Memory B cell (primary cell): ENCODE data around the gene MSI1.
A peak's percentile ranks its signal among the peaks of the same experiment; 100 is the strongest.

ENCODE experiments used
- ATAC-seq: fragments of 150-1000 bp; cut with Tn5 transposase; 2 replicates; pipeline ENCODE4 v1.10.0; 2021; ENCODE audit warnings: low read depth, mild to moderate bottlenecking, moderate library complexity
- DNase-seq, 2 donors: peaks; one replicate each; pipeline ENCODE4 v3.0.0; 2022; ENCODE audit warnings: low spot score in 2 of 2
- H3K27ac Mint-ChIP-seq: one replicate; pipeline ENCODE4 v1.8.0; 2022; ENCODE audit warnings: mild to moderate bottlenecking, moderate library complexity, mixed read lengths
- H3K27me3 Mint-ChIP-seq: one replicate; pipeline ENCODE4 v1.8.0; 2022; ENCODE audit warnings: mixed read lengths
- H3K36me3 Mint-ChIP-seq: one replicate; pipeline ENCODE4 v1.8.0; 2022; ENCODE audit warnings: mild to moderate bottlenecking, mixed read lengths
- H3K4me1 Mint-ChIP-seq: one replicate; pipeline ENCODE4 v1.8.0; 2022; ENCODE audit warnings: mixed read lengths
- H3K4me3 Mint-ChIP-seq: one replicate; pipeline ENCODE4 v1.8.0; 2022; ENCODE audit warnings: mild to moderate bottlenecking, moderate library complexity, mixed read lengths
- H3K9me3 Mint-ChIP-seq: one replicate; pipeline ENCODE4 v1.8.0; 2022; ENCODE audit warnings: mixed read lengths

MSI1 gene

DNA sequence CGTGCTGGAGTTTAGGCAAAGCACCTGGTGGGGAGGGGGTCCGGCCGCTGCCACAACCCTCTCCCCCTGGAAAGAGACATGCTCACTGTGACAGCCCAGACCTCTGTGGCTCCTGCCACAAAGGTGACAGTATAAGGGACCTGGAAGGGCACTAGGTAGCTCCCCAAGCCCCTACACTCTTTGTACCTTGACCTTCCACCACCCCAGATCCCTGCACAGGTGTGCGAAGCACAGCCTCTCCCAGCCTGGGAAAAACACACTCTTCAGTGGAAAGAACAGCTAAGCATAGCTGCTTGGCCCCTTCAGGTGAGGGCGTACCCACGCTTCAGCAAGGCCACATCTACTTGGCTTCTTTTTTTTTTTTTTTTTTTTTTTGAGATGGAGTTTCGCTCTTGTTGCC lies 36.4 kb downstream of the MSI1 start:
- Mint-ChIP-seq H3K4me3 (no peak overlapping the region), H3K27me3 (peaks cover 8% of the 10 kb centered on the region), H3K9me3 (peaks cover 6% of the 10 kb centered on the region), H3K4me1 (no peaks in the 10 kb centered on the region), H3K27ac (no peak overlapping the region), H3K36me3 (peaks cover 2% of the 10 kb centered on the region)
- ATAC-seq (no peak), DNase-seq (no peak)

GRCh38 chr12:120332041-120332440 lies 36.9 kb downstream of the MSI1 start:
- H3K36me3 Mint-ChIP-seq, result no peaks in the 10 kb centered on the region

GRCh38 chr12:120331390-120331789 lies 37.6 kb downstream of the MSI1 start:
- Mint-ChIP-seq H3K36me3 (no peaks in the 10 kb centered on the region), H3K27ac (no peak overlapping the region), H3K4me1 (no peaks in the 10 kb centered on the region), H3K4me3 (no peak overlapping the region), H3K9me3 (peaks cover 4% of the 10 kb centered on the region), H3K27me3 (peaks cover 8% of the 10 kb centered on the region)
- ATAC-seq (no peak), DNase-seq (no peak)

More at GRCh38 chr12:120332041-120332440, 36.9 kb downstream of the MSI1 start:
- peaks cover 4% of the 10 kb centered on the region for H3K9me3 Mint-ChIP-seq
- H3K27me3 Mint-ChIP-seq, result peaks cover 8% of the 10 kb centered on the region
- no peak for ATAC-seq
- no peaks in the 10 kb centered on the region for H3K4me1 Mint-ChIP-seq
- H3K27ac Mint-ChIP-seq, result no peak overlapping the region
- no peak overlapping the region for H3K4me3 Mint-ChIP-seq
- no peak for DNase-seq

- ATAC-seq, result no peak
- no peak overlapping the region for H3K4me3 Mint-ChIP-seq
- peaks cover 8% of the 10 kb centered on the region for H3K27me3 Mint-ChIP-seq
- H3K27ac Mint-ChIP-seq, result no peak overlapping the region
- H3K4me1 Mint-ChIP-seq, result peaks cover 7% of the 10 kb centered on the region
- no peaks in the 10 kb centered on the region for H3K9me3 Mint-ChIP-seq
- H3K36me3 Mint-ChIP-seq, result no peaks in the 10 kb centered on the region
- DNase-seq, result no peak
Measured at GRCh38 chr12:120328228-120328627, 40.7 kb downstream of the MSI1 start.

GRCh38 chr12:120327593-120327992 lies 41.4 kb downstream of the MSI1 start, which contains the start of gene PLA2G1B:
Gene PLA2G1B (minus strand): TSS chr12:120327779. CDS start chr12:120327753, 26 bp downstream.
- Mint-ChIP-seq H3K36me3 (no peaks in the 10 kb centered on the region), H3K9me3 (no peaks in the 10 kb centered on the region), H3K27ac (no peak within 1 kb of the TSS), H3K4me1 (peaks cover 7% of the 10 kb centered on the region), H3K4me3 (no peak within 1 kb of the TSS), H3K27me3 (peaks cover 8% of the 10 kb centered on the region)
- no peak for DNase-seq
- no peak for ATAC-seq

DNA sequence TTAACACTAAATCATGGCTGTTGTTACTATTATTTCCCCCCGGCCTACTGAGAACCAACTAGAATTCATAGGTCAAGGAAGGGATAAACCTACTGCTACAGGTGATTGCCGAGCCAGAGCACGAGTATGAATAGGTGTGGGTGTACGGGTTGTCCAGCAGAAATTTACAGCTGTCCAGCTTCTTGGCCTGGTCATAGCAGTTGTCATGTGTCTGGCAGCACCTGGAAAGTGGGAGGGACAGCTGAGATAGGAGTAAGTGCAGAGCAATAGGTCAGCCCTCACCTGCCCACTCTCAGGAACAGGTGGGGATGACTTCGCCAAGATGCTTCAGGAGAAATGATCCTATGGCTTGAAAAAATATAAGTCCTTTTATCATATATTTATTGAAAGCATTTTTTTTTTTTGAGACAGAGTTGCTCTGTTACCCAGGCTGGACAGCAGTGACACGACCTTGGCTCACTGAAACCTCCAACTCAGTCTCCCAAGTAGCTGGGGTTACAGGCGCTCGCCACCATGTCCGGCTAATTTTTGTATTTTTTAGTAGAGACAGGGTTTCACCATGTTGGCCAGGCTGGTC lies 44.0 kb downstream of the MSI1 start:
- no peak overlapping the region for H3K27ac Mint-ChIP-seq
- no peak for ATAC-seq

GRCh38 chr12:120323772-120324171 lies 45.2 kb downstream of the MSI1 start:
- no peaks in the 10 kb centered on the region for H3K36me3 Mint-ChIP-seq
- DNase-seq, result no peak
- no peaks in the 10 kb centered on the region for H3K27me3 Mint-ChIP-seq
- H3K4me3 Mint-ChIP-seq, result no peak overlapping the region
- no peak for ATAC-seq
- peaks cover 7% of the 10 kb centered on the region for H3K4me1 Mint-ChIP-seq
- no peak overlapping the region for H3K27ac Mint-ChIP-seq
- H3K9me3 Mint-ChIP-seq, result no peaks in the 10 kb centered on the region

More for the DNA sequence above, 44.0 kb downstream of the MSI1 start:
- no peak overlapping the region for H3K4me3 Mint-ChIP-seq
- no peaks in the 10 kb centered on the region for H3K9me3 Mint-ChIP-seq
- peaks cover 1% of the 10 kb centered on the region for H3K27me3 Mint-ChIP-seq
- H3K4me1 Mint-ChIP-seq, result peaks cover 7% of the 10 kb centered on the region
- DNase-seq, result no peak
- no peaks in the 10 kb centered on the region for H3K36me3 Mint-ChIP-seq

DNA sequence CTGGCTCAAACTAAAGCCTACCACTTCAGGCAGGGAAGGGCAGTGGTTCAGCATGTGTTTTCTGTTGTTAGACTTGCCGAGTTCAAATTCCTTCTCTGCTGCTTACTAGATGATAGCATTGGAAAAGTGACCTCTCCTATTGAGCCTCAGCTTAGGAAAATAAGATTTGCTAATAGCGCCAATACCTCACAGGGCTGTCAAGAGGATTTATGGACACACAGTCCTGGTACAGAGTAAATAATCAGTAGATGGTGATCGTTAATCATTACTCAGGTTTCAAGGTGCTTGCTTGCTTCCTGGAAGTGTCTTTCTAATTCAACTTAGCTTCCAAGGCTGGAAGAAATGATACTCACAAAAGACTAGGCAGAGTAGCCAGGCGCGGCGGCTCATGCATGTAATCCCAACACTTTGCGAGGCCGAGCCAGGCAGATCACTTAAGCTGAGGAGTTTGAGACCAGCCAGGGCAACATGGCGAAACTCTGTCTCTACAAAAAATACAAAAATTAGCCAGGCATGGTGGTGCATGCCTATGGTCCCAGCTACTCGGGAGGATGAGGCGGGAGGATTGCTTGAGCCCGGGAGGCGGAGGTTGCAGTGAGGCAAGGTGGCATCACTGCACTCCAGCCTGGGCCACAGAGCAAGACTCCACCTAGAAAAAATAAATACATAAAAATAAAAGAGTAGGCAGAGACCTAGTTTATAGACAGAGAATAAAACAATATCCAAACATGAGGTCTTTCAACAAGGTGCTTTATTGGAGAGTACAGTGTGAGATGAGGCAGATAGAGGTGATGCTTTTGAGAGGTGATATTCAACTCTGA lies 47.4 kb downstream of the MSI1 start:
- DNase-seq (no peak), ATAC-seq (no peak)
- no peaks in the 10 kb centered on the region for H3K9me3 Mint-ChIP-seq
- peaks cover 15% of the 10 kb centered on the region for H3K4me1 Mint-ChIP-seq
- H3K4me3 Mint-ChIP-seq, result no peak overlapping the region
- no peaks in the 10 kb centered on the region for H3K27me3 Mint-ChIP-seq
- H3K27ac Mint-ChIP-seq, result no peak overlapping the region
- no peaks in the 10 kb centered on the region for H3K36me3 Mint-ChIP-seq

GRCh38 chr12:120317224-120318105 lies 51.5 kb downstream of the MSI1 start:
- Mint-ChIP-seq H3K36me3 (no peaks in the 10 kb centered on the region), H3K27ac (peak overlapping the region; percentile 94), H3K4me3 (peak overlapping the region; percentile 90), H3K9me3 (no peaks in the 10 kb centered on the region), H3K27me3 (no peaks in the 10 kb centered on the region), H3K4me1 (peaks cover 8% of the 10 kb centered on the region)
- DNase-seq (peak; percentile 99 to 100), ATAC-seq (peak; percentile 99)

GRCh38 chr12:120316798-120317223 lies 52.2 kb downstream of the MSI1 start:
- Mint-ChIP-seq H3K4me1 (peaks cover 8% of the 10 kb centered on the region), H3K36me3 (no peaks in the 10 kb centered on the region), H3K9me3 (no peaks in the 10 kb centered on the region), H3K27ac (peak overlapping the region; percentile 94), H3K4me3 (peak overlapping the region; percentile 90), H3K27me3 (no peaks in the 10 kb centered on the region)
- ATAC-seq, result no peak
- no peak for DNase-seq

- DNase-seq (no peak), ATAC-seq (no peak)
- Mint-ChIP-seq H3K27me3 (no peaks in the 10 kb centered on the region), H3K4me3 (no peak overlapping the region), H3K36me3 (no peaks in the 10 kb centered on the region), H3K4me1 (peaks cover 8% of the 10 kb centered on the region), H3K27ac (no peak overlapping the region), H3K9me3 (no peaks in the 10 kb centered on the region)
Measured at GRCh38 chr12:120314220-120314619, 54.7 kb downstream of the MSI1 start.

GRCh38 chr12:120301962-120302815 lies 66.8 kb downstream of the MSI1 start, which contains the start of gene SIRT4:
Gene SIRT4 (plus strand): TSS chr12:120302321. CDS start chr12:120303562, 1,241 bp downstream.
- Mint-ChIP-seq H3K4me1 (peaks cover 9% of the 10 kb centered on the region), H3K4me3 (peak within 1 kb of the TSS; percentile 89), H3K27me3 (no peaks in the 10 kb centered on the region), H3K36me3 (no peaks in the 10 kb centered on the region), H3K27ac (peak within 1 kb of the TSS; percentile 82), H3K9me3 (no peaks in the 10 kb centered on the region)
- DNase-seq (peak; percentile 79 to 82), ATAC-seq (peak; percentile 100)
